Fibroblast of the aortic adventitia (primary cell): ENCODE measurements around the gene RAB3IL1. TPM values are rescaled to one million over a fixed set of nuclear protein-coding genes. Genes with fewer than 3 reads are reported as not detected.

Source experiments
- DNase-seq: peaks from one replicate; pipeline ENCODE4 v3.0.0-alpha.2; 2010; ENCODE audit warnings: low read depth
- H3K4me3 ChIP-seq: 2 replicates; pipeline ENCODE4 v1.5.1; 2011; ENCODE audit warnings: low read depth, mild to moderate bottlenecking, control low read depth, low read length, moderate library complexity
- CTCF ChIP-seq: IDR thresholded peaks from 2 replicates; pipeline ENCODE4 v1.5.1; 2011; ENCODE audit warnings: mild to moderate bottlenecking, low read length, control low read depth, inconsistent platforms; ENCODE audit not compliant: insufficient read depth
- total RNA-seq: library from RNA; depleted of rRNA; stranded (reverse); fragments of >200 nt; gene quantifications from 2 replicates; pipeline ENCODE4 v1.2.3, GENCODE V29; 2012; ENCODE audit warnings: low replicate concordance

Gene RAB3IL1
- total RNA-seq, 1 donor = 17.1 TPM

DNA sequence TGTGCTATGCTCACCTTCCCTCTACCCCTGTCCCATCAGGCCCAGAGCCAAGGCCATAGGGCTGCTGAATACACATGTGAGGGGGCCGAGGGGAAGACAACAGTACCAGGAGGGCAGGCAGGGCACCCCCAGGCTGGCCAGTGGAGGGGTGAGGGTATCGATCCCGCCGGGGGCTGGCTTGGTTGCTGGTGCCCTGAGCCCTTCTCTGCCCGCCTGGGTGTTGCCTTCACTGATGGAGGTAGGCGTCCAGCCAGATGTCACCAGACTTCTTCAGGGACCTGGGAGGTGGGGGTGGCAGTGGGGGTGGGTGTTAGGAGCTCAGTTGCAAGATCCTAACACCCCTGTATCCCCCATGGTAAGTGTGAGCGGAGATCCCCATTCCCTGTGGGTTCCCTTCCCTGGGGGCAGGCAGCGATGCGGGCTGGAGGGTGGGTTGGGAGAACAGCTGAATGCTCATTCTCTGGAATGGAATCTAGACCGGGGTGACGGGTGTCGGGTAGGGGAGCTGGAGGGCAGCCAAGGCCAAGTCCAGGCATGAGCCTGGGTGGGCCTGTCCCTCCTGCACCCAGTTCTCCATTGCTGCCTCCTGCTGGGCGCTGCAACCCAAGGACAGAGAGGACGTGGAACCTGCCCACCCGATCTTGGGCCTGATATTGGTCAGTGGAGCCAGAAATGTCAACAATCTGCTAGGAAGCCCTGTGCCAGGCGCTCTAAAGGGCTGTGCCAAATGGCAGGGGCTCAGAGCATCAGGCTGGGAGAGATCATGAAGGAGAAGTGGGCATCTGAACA is 43.6 kb downstream of the RAB3IL1 start:
- no peak overlapping the region for H3K4me3 ChIP-seq
- no peak for TF ChIP-seq CTCF
- DNase-seq = no peak

GRCh38 chr11:61872935-61873565 is 44.3 kb downstream of the RAB3IL1 start:
- no peak for TF ChIP-seq CTCF
- H3K4me3 ChIP-seq = no peak overlapping the region
- no peak for DNase-seq

- DNase-seq = peak; percentile 77
- no peak overlapping the region for H3K4me3 ChIP-seq
- peak; percentile 93 for TF ChIP-seq CTCF
Observed at GRCh38 chr11:61871158-61871597, 46.2 kb downstream of the RAB3IL1 start.

- TF ChIP-seq CTCF = no peak
- H3K4me3 ChIP-seq = no peak overlapping the region
- peak; percentile 50 for DNase-seq
Observed at GRCh38 chr11:61870541-61871031, 46.8 kb downstream of the RAB3IL1 start.

DNA sequence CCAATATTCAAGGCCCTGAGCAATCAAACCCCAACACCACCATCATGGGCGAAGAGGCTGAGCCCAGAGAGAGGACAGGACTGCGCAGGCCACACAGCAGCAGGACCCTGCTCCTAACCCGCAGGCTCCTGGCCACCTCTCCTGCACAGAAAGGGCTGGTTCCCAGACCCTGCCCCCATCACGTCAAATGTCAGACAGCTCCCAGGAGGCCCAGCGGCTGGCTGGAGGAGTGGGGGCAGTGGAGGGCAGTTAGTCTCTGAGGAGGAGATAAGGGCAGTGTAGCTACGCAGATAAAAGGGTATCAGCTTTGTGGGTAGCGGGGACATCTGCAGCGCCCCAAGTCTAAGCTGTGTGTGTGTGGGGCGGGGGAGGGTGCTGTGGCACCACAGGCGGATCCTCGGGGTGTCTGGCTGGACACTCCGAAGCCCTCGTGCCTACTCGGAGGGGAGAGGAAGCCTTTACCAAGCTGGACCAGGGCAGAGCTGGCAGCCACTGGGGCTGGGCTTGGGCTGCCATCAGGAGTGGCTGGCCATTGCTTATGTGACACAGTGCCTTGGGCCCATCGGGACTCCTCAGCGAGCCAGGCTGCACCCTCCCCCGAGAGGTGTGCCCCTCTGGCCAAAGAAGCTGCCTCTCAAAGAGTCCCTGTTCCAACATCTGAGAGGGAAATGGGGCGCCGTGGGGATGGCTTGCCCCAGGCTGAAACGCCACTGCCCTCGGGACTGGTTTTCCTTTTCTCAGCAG is 47.5 kb downstream of the RAB3IL1 start:
- no peak for TF ChIP-seq CTCF
- no peak for DNase-seq

GRCh38 chr11:61869429-61869707 is 48.0 kb downstream of the RAB3IL1 start:
- no peak for TF ChIP-seq CTCF
- DNase-seq = no peak
- no peak overlapping the region for H3K4me3 ChIP-seq

More for the DNA sequence above, 47.5 kb downstream of the RAB3IL1 start:
- H3K4me3 ChIP-seq = no peak overlapping the region
